Measurements from ENCODE around the gene LAMA2. TPM values are rescaled to one million over a fixed set of nuclear protein-coding genes. Genes with fewer than 3 reads are reported as not detected.

The LAMA2 gene
- total and polyA plus RNA-seq, 2 of the 8 experiments (the other 6 are each of a cell fraction or from before 2014, with no cell fraction given): 1.3 to 3.8 TPM

- H2AK5ac ChIP-seq (ENCODE audit: low read depth, low read length): no peak overlapping the region
- H4K91ac ChIP-seq (replicated peaks; ENCODE audit: insufficient read length, low read length): no peak overlapping the region
- H3K23me2 ChIP-seq (ENCODE audit: low read depth, low read length): no peaks in the 10 kb centered on the region
- FAIRE-seq: no peak
- no peak overlapping the region for H2BK20ac ChIP-seq (ENCODE audit: low read length)
- no peak overlapping the region for H3K27ac ChIP-seq (ENCODE audit: low read depth, low read length)
- no peak overlapping the region for H4K8ac ChIP-seq (ENCODE audit: extremely low read depth, insufficient read depth, low read length)
- CTCF ChIA-PET (ENCODE audit: partially characterized antibody): interaction anchor here (1.3 kb wide), 1 partner anchor 11 kb away, joined by 4 read pairs; no protein-coding TSS in a partner anchor
- H2BK15ac ChIP-seq (ENCODE audit: low read length): no peak overlapping the region
- no peak overlapping the region for H3K4ac ChIP-seq (replicated peaks; ENCODE audit: insufficient read length, low read depth, low read length)
- no peaks in the 10 kb centered on the region for H3K36me3 ChIP-seq (ENCODE audit: control insufficient read depth in 2 of 4, insufficient read depth in 4 of 4, low read length in 3 of 4)
- DNase-seq (ENCODE audit: low read depth in 1 of 2, low spot score in 2 of 2): no peak
- H3K27me3 ChIP-seq (replicated peaks in 1 of 4; ENCODE audit: control insufficient read depth in 3 of 4, extremely low read depth in 1 of 4, insufficient read depth in 3 of 4, low read length in 3 of 4): no peaks in the 10 kb centered on the region
- 0 out of 7 replicates have a peak, but pooled peaks cover 0 to 4% (median 0%) of the 10 kb centered on the region in 4 experiments for H3K4me1 ChIP-seq (replicated peaks in 1 of 4; ENCODE audit: control insufficient read depth in 3 of 4, insufficient read depth in 4 of 4, low read length in 3 of 4)
- no peaks in the 10 kb centered on the region for H3K79me2 ChIP-seq (ENCODE audit: control insufficient read depth in 1 of 2, insufficient read depth in 2 of 2, low read length in 2 of 2)
- no peak overlapping the region for H2BK12ac ChIP-seq (ENCODE audit: low read depth, low read length)
- no peak overlapping the region for H3K23ac ChIP-seq (ENCODE audit: insufficient read length)
- H3K14ac ChIP-seq (ENCODE audit: insufficient read length): no peak overlapping the region
- H3K18ac ChIP-seq (ENCODE audit: extremely low read depth, low read length): no peak overlapping the region
- WGBS, 2 experiments (ENCODE audit: extremely low coverage in 1 of 2, insufficient coverage in 1 of 2, insufficient read length in 1 of 2, insufficient replicate concordance in 2 of 2, low coverage in 1 of 2, low lambda C conversion rate in 2 of 2, missing lambda C conversion rate in 1 of 2): 93% methylated on average over 4 of the region's 4 CpGs; no CpG with 5 or more reads in 1 of the 2 experiments
- H4K5ac ChIP-seq (ENCODE audit: insufficient read length, low read depth, low read length): no peak overlapping the region
- no peaks in the 10 kb centered on the region for H3K9me3 ChIP-seq (ENCODE audit: insufficient read depth in 2 of 2, low read depth in 1 of 2, low read length in 1 of 2)
- H2BK120ac ChIP-seq (replicated peaks; ENCODE audit: low read depth, low read length): no peak overlapping the region
- POLR2A ChIA-PET (ENCODE audit: partially characterized antibody): no interaction called here
- no peaks in the 10 kb centered on the region for H4K20me1 ChIP-seq (replicated peaks in 1 of 2; ENCODE audit: control insufficient read depth in 1 of 2, insufficient read depth in 2 of 2, low read length in 2 of 2)
- H3K9ac ChIP-seq (replicated peaks in 1 of 4; ENCODE audit: extremely low read depth in 1 of 4, low read depth in 3 of 4, low read length in 3 of 4): no peak overlapping the region
- H3K56ac ChIP-seq (replicated peaks; ENCODE audit: insufficient read length, low read depth, low read length): no peak overlapping the region
- no peaks in the 10 kb centered on the region for H3K79me1 ChIP-seq (ENCODE audit: low read depth, low read length)
- no peak overlapping the region for H3K4me3 ChIP-seq (ENCODE audit: extremely low read depth in 1 of 4, insufficient read depth in 2 of 4, low read depth in 3 of 4, low read length in 4 of 4)
- H3K4me2 ChIP-seq (ENCODE audit: insufficient read depth in 1 of 2, low read depth in 2 of 2, low read length in 2 of 2): no peak overlapping the region
- H2AFZ ChIP-seq (ENCODE audit: low read length): no peak overlapping the region
- no peak overlapping the region for H2BK5ac ChIP-seq (ENCODE audit: low read depth, low read length)
- TF ChIP-seq CREB1 (IDR thresholded peaks at IDR 0.05) (no peak), SIN3A (conservative IDR thresholded peaks at IDR 0.05 in 1 of 2, IDR thresholded peaks at IDR 0.05 in 1 of 2; ENCODE audit: low read depth in 1 of 2, low read length in 2 of 2) (no peak), SIRT6 (IDR thresholded peaks at IDR 0.05; ENCODE audit: low read length) (no peak), BACH1 (IDR thresholded peaks at IDR 0.05; ENCODE audit: low read length) (no peak), CTCF (IDR thresholded peaks at IDR 0.05; ENCODE audit: control extremely low read depth in 1 of 3, insufficient read depth in 1 of 3, low read depth in 1 of 3, low read length in 3 of 3) (no peak), MAFK (IDR thresholded peaks at IDR 0.05; ENCODE audit: low read depth, low read length) (no peak)
Measured at GRCh38 chr6:129476810-129477209, 593.9 kb downstream of the LAMA2 start.
